HT-29 (cell line): ENCODE data around the gene LDHD. TPM values are rescaled to one million over a fixed set of nuclear protein-coding genes. Genes with fewer than 3 reads are reported as not detected.
A peak's percentile ranks its signal among the peaks of the same experiment; 100 is the strongest.

Experiments
- DNase-seq: peaks from one replicate; pipeline ENCODE4 v3.0.0-alpha.2; 2015; ENCODE audit warnings: low spot score
- total RNA-seq: library from RNA; depleted of rRNA; stranded (reverse); fragments of >200 nt; shearing (Covaris generic); gene quantifications from 2 replicates; pipeline ENCODE4 v1.2.3, GENCODE V29; 2014

Gene LDHD
- total RNA-seq, 1 experiment from 2014 or later: 1.4 TPM

DNA sequence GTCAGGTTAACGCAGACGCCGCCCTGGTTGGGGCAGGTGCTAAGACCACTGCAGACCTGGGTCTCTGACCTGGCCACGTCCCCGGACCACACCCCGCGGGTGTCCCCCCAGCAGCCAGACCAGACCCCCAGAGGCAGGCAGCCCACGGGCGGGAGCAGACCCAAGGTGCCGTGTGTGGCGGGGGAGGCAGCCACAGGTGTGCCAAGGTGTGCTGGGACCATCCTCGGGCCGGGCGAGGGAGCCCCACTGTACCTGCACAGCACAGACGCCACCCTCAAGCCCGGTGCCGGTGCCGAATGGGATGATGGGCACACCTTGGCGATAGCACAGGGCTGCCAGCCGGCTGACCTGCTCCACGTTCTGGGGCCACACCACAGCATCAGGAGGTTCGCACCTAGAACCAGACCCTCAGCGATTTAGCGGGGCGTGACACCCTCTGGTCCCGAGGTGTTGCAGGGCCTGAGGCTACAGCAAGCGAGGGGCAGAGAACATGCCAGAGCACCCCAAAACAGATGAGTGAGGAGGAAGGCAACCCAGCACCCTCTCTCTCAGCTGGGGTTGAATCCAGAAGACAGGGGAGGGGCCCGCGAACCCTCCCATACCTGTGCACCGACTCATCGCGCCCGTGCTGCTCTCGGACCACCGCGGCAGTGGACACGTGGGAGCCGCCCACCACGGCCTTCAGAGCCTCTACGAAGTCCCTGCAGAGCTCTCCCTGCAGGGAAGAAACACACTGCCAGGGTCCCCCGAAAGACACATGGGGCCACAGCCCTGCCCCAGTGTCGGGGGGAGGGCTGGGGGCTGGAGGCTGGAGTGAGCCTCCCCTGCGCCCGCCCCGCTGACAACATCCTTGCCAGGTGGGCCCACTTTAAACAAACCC lies 1.4 kb downstream of the LDHD start:
- no peak for DNase-seq

DNA sequence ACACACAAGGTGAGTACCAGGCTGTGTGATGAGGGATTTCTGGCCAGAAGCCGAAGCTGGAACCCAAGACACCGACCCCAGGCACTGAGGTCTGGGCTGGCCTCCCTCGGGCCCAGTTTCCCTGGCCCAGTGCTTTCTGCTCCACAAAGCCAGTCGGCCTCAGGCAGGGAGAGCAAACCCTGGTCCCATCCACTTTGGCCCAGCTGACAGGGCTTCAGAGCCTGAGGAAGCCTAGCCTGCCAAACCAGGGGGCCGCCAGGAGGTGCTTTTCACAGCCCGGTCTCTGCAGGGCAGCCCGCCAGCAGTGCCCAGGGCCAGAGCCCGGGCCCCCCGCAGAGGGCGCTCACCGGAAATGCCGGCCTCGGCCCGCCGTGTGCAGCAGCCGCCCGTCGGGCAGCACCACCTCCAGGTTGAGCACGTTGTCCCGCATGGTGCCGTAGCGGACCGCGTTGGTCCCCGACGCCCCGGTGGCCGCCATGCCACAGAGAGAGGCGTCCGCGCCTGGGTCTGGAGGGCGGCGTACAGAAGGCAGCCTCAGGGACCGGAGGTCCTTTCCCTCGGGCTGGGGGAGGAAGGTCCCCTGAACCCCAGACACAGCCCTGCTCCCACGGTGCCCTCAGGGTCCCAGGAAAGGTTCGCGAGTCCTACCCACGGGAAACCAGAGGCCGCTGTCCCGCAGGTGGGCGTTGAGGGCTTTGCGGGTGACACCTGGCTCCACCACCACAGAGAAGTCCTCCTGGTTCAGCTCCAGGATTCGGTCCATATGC lies 2.2 kb downstream of the LDHD start:
- DNase-seq: no peak

DNA sequence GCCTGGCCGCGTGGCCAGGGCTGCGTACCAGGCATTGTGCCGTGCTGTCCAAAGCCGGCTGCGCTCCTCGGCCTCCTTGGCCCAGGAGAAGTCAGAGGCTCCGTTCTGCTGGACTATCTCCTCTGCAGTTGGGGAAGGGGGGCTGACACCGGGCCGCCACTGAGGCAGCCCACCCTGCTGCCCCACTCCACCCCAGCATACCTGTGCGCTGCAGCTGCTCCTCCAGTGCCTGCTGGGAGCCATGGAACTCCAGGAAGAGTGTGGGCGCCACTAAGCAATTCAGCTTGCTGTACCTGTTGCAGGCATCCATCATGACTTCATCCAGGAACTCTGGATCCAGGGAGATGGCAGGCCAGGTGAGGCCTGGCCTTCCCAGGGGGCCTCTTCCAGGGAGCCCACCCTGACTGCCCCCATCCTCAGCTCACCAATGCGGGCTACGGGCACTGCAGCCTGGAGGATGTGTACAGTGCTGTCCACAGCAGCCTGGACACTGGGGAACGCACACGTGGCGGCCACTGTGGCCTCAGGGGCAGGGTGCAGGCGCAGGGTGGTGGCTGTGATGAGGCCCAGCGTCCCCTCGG lies 2.9 kb downstream of the LDHD start:
- no peak for DNase-seq

DNA sequence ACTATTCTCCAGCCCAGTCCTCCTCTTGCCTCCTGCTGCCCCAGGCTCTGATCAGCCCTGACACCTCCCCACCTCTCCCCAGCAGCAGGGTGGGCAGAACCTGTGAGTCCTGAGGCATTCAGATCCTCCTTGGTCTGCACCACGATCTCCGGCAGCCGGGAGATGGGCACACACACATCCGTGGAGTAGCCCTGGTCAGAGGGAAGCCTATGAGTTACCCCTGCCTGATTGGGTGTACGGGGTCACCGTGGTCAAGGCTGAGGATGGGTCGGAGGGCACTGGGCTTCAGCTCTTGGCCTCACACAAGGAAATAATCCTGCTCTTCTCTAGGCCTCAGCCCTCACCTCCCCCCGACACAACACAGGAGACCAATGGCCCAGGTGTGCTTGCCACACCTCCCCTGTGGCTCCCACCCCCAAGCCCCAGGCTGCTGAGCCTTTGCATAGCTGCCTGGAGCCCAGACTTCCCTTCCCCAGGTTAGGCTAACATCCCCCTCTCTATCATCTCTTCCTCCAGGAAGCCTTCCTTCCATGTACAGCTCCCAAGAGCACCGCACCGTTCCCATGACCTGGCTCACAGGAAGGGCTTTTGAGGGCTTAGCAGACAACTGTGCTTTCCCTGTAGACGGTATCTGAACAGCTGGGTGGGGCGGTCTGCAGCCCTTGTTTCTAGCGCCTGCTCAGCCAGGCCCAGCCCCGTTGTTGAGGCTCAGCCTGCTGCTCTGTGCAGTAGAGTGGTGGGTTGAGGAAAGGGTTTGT lies 3.7 kb downstream of the LDHD start:
- DNase-seq: no peak

DNA sequence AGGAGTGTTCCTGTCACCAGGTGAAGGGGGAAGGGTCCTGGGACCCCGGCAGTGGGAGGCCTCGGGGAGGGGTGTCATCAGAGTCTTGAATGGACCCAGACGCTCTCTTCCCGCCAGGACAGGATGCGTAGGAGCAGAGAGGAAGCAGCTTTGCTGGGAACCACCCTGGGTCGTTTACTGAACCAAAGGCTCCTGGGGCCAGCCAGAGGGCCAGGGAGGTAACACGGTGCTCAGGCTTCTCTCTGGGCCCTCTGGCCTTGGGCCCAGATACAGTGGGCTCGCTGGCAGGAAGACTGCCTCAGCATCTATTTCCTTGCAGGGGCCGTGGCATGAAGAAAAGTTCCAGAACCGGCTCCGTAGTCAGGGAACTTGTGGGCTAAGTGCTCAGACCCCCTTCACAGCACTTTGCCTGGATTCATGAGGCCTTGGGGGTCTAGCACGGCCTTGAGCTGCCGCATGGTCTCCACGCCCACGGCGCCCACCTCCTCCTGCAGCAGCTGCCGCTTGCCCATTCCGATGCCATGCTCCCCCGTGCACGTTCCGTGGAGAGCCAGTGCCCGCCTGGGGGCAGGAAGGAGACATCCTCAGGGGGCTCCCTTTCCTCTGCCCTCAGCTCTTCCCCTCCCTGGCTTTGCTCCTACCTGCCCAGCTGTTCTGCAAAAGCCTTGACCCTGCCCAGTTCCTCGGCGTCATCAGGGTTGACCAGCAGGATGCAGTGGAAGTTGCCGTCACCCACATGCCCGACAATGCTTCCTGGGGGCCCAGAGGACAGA lies 4.4 kb downstream of the LDHD start:
- no peak for DNase-seq

DNA sequence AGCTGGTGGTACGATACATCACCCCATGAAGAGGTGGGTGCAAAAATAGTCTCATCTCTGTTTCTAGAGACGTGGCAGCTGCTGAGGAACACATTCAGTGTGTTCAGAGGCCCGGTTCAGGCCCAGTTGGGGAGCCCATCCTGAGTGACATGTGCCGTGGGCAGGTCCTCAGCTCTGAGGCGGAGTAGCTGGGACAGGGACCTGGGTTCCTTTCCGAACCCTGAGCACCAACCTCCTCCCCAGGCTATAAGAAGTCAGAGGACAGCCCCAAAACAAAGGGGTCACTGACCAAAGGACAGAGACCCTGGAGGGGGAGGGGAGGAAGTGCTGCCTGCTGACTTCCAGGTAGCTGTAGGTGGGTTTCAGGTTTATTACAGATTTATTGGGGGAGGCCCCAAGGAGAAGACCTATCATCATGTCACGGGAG lies 5.1 kb downstream of the LDHD start:
- DNase-seq: no peak

DNA sequence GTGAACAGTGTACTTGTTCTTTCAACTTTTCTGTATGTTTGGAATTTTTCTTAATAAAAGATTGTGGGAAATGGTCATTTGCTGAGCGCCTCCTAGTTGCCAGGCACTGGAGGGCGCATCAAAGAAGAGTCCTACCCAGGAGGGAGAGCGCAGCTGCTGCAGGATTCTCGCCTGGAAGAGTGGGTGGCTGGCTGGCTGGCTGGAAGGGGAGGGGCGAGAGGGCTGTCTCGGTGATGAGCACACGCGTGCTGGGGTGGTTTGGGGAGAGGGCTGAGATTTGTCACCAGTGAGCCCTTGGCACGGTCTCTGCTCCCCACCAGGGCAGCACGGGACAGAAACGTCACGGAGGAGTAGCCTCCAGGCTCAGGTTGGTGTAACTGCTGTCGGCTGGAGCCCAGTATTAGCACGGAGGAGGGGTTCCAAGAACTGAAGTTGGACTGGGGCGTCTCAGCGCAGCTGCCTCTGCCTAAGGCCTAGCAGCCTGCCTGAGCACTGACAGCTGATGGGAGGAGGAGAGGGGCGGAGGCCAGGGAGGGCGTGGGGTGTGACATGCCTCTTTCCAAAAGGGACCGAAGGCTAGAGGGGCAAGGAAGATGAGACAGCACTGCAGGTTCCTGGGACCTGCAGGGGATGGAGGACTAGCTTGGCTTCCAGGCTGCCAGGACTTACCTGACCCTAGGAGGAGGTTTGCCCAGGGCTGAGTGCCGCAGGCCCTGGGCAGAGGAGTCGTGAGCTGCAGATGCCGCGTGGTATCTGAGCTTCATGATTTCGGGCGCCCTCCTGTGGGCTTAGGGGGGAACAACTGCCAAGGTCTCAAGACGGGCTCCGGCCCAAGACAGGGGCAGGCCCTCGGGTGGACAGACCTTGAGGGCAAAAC lies 5.7 kb downstream of the LDHD start:
- peak; percentile 98 for DNase-seq

DNA sequence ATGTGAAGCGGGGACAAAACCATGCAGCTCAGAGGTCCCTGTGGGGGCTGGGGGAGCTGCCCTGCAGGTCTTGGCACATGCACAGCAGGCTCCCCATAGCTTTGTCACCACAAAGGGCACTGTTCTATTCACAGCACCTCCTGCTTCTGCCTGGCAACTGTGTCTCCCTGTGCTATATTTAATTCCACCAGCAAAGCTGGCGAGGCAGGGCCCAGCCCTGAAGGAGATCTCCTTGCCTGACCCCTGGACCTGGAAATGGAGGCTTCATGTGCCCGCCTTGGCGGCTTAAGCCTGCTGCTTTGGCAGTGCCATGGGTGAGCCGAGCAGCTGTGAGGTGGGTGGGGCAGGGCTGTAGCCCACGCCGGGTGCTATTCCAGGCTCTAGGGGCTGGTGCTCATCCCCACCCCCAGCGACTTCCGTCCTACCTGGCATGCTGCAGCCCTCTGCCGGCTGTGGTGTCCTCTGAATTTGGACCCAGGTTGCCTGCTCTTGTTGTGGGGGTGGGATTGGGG lies 6.8 kb downstream of the LDHD start:
- peak; percentile 45 for DNase-seq

DNA sequence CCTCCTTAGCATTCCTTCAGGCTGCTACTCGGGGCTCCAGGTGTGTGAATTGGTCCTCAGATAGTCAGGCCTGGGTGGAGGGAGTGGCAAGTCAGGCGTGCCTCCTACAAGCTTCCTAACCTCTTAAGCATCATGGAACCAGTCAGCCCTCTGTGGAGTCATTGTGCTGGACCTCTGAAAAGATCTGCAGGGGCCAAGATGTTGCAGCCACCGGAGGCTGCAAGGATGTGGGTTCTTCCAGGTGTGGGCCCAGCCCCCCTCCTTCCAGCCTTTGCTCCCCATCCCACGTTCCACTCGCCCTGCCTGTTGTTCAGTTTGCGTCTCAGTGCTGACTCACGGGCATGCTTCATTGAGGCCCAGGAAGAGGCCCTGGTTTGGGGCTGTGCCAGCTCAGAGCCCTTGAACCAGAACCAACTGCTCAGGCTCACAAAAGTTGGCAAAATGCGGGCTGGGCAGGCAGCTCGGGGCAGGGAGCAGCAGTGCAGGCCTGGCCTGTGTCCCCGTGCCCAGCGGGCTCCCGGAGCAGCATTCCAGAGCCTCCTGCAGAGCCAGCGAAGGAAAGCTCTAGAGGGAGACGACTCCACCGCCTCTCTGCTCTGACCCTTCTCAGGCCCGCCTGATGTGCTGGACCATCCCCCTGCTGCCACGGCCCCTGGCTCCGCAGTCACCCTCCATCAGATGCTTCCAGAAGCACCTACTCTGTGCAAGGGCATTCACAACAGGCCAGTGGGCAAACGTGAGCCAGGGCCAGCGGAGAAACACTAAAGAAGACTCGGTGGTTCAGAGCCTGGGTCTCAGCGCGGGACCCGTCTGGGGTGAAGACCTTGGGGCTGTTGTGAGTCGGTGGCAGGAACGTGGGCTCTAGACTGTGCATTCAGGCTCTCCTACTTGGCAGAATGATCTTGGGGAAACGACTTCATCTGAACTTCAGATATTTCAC lies 7.5 kb downstream of the LDHD start:
- DNase-seq: peak; percentile 89

DNA sequence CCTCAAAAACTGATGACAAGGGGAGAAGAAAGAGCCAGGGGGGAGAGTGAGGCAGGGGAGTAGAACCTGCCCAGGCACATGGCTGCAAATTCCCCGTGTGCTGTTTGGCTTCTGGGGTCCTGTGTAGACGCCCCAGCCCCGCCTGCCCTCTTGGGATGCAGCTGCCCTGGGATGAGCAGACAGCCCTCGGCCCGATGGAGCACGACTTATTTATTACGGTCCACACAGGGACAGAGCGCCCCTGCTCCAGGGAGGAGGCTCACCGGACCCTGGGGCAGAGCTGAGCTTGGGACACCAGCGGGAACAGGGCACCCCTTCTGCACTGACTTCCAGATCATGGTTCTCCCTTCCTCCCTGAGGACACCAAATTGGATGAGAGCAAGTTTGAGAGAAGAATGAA lies 9.1 kb downstream of the LDHD start:
- DNase-seq: no peak

DNA sequence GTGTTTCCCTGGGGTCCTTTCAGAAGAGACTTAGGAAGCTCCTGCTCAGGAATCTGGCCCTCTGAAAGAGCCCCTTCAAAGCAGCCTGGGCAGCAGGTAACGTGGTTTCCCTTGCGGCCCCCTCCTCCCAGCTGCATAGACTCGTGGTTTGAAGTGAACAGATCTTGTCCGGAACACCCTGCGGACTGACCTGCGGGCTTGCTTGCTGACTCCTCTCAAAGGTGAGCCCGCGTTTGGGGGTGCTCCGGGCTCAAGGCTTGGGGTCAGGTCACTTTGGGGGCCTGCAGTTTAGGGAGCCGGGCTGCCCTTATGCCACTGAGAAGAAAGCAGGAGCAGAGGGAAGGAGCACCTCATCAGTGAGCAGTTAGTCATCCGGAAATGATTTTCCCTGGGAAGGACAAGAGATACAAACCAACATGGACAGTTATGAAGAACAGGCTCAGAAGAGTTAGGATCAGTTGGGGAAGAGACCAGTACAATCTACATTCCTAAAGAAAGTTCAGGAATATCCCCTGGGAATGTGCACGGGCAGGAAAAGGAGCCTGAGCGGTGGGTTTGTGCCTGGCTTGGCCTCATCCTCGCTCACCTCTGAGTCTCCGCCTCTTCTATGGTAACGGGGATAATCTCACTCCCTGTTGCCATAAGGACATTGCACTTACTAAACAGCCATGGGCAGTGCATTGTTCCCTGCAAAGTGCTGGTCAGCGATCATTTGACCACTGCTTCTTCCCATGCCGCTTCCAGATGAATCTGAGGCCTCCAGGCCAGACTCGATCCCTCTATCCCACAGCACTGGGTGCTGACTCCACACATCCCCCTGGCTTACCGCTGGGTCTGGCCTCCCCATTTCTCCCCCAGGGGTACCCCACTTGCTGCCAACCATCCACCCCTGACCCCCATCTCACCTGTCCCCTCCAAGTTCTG lies 10.0 kb downstream of the LDHD start:
- no peak for DNase-seq

DNA sequence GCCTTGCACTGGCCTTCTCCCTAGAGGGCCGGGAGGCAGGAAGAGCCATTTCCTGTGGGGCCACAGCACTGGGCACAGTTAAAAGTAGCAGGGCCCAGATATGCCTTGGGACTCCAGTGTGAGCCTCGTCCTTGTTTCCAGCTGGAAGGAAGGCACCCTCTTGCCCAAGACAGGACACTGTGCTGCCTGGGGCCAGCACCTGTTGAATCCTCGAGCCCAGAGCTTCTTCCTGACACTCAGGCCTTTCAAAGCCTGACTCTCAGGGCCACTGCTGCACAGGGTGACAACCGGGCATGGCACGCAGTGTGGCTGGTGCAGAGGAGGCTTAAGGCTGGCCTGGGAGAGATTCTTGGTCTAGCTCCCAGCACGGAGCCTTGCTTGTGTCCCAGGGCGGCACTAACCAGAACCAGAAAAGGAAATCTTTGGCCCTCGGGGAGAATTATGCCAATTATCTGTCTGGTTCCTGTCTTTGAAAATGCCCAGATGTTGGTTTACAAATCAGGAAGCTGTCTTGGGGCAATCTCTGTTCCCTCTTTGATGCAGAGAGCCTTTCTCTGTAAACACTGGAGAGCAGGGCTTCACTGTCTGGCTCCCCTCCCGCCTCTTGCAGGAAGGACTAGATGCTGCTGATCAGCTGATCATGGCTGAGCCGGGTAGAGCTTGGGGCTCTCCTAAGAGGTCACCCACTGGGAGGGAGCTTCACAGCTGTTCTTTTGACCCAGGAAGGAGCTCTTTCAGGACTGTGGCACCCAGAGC lies 11.1 kb downstream of the LDHD start:
- DNase-seq: no peak

DNA sequence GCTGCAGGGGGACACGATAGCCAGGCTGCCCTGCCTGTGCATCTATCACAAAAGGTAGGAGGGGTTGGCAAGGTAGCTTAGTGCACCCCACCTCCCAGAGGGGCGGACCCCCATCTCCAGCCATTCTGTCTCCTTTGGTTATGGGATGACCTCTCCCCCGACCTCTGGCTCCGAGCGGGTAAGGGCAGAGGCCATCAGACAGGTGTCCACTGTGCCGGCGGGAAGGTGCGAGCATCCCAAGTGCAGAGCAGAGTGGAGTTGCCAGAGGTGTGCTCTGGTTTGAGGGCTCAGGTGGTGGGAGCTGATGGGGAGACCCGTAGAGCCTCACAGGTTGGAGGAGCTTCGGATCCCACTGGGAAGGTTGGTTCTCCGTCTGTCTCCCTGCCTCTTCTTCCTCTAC lies 11.7 kb downstream of the LDHD start:
- no peak for DNase-seq

DNA sequence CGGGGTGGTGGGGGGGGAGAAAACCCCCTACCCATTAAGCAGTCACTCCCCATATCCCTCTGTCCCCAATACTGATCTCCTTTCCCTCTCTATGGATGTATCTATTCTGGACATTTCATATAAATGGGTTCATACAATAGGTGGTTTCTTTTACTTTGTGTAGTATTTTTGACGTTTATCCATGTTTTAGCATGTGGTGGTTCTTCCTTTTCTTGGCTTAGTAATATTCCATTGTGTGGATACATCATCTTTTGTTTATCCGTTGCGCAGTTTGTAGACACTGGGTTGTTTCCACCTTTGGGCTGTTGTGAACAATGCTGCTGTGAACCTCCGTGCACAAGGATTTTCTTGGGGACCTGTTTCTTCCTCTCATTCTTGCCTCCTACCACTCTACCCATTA lies 12.6 kb downstream of the LDHD start:
- DNase-seq: no peak

DNA sequence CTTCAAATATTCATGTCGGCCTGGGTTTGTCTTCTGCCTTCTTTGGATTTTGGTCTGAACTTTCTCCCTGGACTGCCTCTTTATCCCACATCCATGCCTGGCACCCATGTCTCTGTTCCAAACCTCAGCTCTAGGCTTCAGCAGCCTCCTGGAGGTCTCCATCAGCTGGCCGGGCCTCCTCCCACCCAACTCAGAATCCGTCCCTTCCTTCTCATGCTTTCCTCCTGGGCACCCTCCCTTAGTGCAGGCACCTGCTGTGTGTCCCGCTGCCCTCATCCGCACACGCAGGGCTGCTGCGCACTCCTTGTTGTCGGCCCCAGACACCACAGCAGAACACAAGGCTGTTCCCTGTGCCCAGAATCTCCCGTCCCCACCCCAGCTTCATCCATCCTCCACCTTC lies 14.0 kb downstream of the LDHD start:
- DNase-seq: no peak

DNA sequence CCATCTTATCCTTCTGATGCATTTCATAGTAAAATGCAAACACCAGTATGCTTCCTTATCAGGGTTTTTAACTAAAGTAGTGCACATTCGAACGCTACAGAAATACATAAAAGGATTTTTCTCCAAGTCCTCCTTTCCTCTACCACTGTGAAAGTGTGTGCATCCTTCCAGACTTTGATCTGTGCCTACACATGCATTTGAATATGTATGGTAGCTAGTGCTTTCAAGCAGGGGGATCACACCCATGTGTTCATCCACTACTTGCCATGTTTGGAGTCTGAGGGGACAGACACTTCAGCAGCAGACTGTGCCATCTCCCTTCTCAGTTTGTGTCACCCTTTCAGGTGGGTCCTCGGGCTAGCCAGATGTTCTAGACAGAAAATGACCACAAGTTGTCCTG lies 14.9 kb downstream of the LDHD start:
- no peak for DNase-seq

DNA sequence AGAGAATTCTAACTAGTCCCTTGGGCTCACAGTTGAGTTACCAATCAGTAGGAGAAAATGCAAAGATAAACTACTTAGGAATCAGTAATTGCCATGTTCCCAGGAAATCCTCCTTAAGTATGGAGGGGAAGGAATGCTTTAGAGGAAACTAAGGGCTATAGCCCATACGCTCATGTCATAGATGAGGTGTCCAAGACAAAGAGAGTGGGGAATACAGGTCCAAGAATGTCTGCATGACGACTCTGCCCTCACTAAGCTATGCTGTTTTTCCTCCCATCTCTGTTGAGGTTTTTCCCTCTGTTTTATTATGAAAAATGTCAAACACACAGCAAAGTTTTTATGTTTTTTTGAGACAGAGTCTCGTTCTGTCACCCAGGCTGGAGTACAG lies 16.0 kb downstream of the LDHD start:
- DNase-seq: no peak
